ENCODE data around the gene POLR2E.
"Not testable (repeated sequence)": the region's sequence is repeated elsewhere in the genome, so short reads cannot be mapped to it uniquely, and the experiment has no call there.

Gene POLR2E

GRCh38 chr19:1125601-1126467 is 30.7 kb upstream of the POLR2E start:
- DNase-seq, result no peak

- DNase-seq, result no peak
Observed at GRCh38 chr19:1123885-1124677, 28.9 kb upstream of the POLR2E start.

- no peak for DNase-seq
Observed at GRCh38 chr19:1123381-1123780, 28.2 kb upstream of the POLR2E start.

GRCh38 chr19:1122972-1123363 is 27.8 kb upstream of the POLR2E start:
- DNase-seq, result peak; percentile 77

GRCh38 chr19:1122021-1122971 is 27.1 kb upstream of the POLR2E start:
- no peak for DNase-seq

- no peak for DNase-seq
Observed at GRCh38 chr19:1121395-1121794, 26.2 kb upstream of the POLR2E start.

- DNase-seq, result no peak
Observed at GRCh38 chr19:1119475-1120217, 24.5 kb upstream of the POLR2E start.

GRCh38 chr19:1118999-1119398 is 23.8 kb upstream of the POLR2E start:
- DNase-seq, result no peak

GRCh38 chr19:1117654-1118053 is 22.5 kb upstream of the POLR2E start:
- no peak for DNase-seq

- no peak for DNase-seq
Observed at GRCh38 chr19:1116726-1117581, 21.8 kb upstream of the POLR2E start.

- DNase-seq, result no peak
Observed at GRCh38 chr19:1115646-1116420, 20.7 kb upstream of the POLR2E start.

- not testable (repeated sequence) for DNase-seq
Observed at GRCh38 chr19:1114728-1115127, 19.6 kb upstream of the POLR2E start.

- no peak for DNase-seq
Observed at GRCh38 chr19:1113986-1114483, 18.9 kb upstream of the POLR2E start.

- DNase-seq, result peak; percentile 91
Observed at GRCh38 chr19:1113030-1113985, 18.1 kb upstream of the POLR2E start.

GRCh38 chr19:1112268-1113029 is 17.3 kb upstream of the POLR2E start:
- no peak for DNase-seq

- DNase-seq, result no peak
Observed at GRCh38 chr19:1111641-1112267, 16.6 kb upstream of the POLR2E start.

GRCh38 chr19:1110809-1111640 is 15.8 kb upstream of the POLR2E start:
- no peak for DNase-seq
